M059J (cell line): ENCODE measurements around the gene DMC1. TPM values are rescaled to one million over a fixed set of nuclear protein-coding genes. Genes with fewer than 3 reads are reported as not detected.
A peak's percentile ranks its signal among the peaks of the same experiment; 100 is the strongest.

Experiments used
- DNase-seq: peaks from one replicate; pipeline ENCODE4 v3.0.0-alpha.2; 2012; ENCODE audit warnings: low read depth
- total RNA-seq: library from RNA; depleted of rRNA; stranded (reverse); fragments of >200 nt; shearing (Covaris generic); gene quantifications from 2 replicates; pipeline ENCODE4 v1.2.3, GENCODE V29; 2014

DMC1 gene
- total RNA-seq, 1 experiment from 2014 or later: 0.10 TPM

DNA sequence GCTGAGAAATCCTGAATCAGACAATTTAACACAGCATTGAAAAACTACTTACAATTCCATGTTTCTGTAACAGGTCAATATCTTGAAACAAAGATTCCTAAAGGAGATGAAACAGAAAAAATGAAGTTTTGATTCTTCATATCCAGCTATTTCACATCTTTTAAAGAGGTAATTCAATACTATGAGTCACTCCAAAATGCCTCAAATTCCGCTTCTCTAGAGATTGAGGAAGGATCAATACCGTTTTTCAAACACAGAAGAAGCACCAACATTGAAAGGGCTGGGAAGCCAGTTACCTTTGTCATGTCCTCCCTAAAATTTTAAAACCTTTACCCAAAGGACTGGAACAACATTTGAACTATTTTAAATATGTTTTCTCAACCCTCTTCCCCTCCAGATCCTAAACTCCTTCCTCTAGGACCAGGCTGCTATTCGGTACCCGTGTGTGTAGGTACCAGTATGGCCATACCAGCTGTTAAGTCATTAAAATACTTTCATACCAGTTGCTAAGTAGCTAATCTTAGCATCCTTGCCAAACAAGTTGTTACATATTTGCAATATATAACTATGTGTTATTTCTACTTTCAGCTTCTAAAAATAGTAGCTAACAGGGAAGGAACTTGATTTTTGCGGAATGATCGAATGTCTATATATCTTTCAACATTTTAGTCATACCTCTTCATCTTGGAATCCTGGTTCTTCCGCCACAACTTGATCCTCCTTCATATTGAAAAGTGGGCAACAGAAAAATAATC lies 2.3 kb downstream of the DMC1 start:
- DNase-seq: no peak

DNA sequence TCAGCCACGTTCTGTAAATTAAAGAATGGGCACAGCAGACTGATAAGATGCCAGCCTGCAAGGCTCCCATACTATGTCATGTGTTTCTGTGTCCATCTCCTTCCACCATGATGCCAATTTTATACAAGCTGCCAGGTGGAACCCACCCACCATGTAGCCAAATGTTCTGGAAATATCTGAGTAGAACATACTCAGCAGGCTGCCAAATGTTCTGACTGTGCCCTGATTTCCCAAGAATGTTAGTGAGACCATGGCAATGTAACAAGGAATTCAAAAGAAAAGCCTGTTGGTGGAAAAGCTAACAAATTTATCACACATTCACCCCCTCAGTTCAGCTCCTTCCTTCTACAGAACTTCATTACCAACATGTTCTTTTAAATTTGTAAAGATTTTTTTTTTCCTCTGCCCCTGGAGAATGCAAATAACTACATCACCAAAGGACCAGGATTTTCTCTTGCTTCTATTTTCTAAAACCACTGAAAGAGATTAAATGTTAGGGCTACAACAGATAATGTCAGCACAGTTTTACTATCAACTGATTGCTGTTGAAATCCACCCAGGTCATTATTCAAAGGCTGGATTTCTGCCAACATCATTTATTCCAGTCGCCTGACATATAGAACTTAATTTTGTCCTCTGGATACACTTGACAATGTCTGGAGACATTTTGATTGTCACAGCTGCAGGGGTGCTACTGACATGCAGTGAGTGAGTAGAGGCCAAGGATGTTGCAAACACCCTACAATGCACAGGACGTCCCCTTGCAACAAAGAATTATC lies 3.1 kb downstream of the DMC1 start:
- DNase-seq: no peak

DNA sequence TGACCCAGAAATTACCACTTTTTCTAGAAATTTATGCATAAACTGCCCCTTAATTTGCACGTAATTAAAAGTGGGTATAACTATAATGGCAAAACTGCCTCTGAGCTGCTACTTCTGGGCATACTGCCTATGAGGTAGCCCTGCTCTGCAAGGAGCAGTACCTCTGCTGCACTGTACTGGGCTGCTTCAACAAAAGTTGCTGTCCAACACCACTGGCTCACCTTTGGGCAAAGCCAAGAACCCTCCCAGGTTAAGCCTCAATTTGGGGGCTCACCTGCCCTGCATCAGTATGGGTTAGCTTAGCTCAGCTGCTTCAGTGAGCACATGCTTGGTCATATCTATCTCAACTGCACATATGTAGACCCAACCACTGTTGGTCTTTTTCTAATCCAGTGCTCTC lies 4.5 kb downstream of the DMC1 start:
- DNase-seq: no peak

DNA sequence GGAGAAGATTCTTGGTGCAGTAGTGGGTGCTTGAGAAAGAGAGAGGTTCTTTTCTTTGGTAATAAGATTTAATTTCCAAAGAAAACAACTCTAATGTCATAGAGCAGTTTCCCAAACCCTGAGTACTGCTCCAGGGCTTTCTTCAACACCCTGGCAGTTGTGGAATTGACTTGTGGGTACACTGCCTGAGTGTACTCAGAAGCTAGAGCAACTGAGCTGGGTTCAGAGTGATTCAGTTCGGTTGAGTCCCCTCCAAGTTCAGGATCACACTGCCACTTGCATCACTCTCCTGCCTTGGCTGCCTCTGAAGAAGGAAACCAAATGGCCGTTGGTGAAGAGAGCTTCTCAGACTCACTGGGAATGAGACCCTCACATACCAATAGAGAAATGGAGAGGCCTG lies 5.3 kb downstream of the DMC1 start:
- no peak for DNase-seq

DNA sequence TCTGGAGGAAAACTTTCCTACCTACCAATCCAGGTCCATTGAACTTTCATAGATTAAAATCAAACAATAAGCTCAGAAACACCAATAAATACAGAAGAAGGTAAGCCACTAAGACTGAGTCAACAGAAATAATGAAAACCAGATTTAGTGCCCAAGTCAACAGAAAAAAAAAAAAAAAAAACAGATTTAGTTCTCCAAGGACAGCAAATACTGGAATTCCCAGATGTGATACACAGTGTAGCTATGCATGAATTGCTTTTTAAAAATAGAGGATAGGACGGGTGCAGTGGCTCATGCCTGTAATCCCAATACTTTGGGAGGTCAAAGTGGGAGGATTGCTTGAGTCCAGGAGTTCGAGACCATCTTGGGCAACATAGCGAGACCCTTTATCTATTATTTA lies 15.7 kb downstream of the DMC1 start:
- no peak for DNase-seq

DNA sequence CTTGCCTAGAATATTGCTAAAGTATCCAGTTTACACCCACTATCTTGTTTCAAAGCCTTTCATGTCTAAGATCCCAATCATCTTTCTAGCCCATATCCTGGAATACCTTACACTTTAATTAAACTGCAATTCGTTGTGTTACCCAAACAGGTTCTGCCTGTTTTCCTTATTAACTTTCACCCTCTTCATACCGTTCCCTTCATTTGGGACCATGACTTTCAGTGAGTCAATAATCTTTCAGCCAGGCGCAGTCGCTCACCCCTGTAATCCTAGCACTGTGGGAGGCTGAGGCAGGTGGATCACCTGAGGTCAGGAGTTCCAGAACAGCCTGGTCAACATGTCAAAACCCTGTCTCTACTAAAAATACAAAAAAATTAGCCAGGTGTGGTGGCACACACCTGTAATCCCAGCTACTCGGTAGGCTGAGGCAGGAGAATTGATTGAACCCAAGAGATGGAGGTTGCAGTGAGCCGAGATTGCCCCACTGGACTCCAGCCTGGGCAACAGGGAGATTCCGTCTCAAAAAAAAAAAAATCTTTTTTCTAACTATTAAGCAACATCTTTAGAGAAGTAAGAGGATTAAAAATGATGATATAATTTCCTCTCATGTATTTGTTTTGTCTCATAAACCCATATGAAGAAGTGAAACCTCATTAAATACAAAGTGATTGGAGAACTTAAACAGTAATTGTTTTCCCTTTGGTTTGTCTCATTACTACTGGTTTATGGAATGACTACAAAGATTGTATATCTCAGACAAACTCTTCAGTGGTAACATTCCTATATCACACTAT lies 20.7 kb downstream of the DMC1 start:
- no peak for DNase-seq

DNA sequence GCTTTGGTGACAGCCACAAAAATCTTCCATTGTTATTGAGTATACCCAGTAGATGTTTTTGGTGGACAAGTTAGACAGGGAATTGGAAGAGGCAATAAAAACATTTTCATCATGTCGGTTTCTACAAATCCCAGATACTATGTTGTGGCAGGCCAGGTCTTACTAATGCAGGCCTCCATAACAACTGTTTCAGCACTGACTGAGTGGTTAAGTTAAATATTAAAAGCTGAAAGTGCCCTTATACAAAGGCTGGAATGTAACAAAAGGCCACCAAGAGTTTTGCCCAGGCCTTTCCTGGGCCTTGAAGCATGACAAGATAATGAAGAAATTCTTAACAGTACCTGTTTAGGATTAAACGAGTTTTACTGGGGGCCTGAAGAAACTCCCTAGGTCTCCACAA lies 29.3 kb downstream of the DMC1 start:
- no peak for DNase-seq

DNA sequence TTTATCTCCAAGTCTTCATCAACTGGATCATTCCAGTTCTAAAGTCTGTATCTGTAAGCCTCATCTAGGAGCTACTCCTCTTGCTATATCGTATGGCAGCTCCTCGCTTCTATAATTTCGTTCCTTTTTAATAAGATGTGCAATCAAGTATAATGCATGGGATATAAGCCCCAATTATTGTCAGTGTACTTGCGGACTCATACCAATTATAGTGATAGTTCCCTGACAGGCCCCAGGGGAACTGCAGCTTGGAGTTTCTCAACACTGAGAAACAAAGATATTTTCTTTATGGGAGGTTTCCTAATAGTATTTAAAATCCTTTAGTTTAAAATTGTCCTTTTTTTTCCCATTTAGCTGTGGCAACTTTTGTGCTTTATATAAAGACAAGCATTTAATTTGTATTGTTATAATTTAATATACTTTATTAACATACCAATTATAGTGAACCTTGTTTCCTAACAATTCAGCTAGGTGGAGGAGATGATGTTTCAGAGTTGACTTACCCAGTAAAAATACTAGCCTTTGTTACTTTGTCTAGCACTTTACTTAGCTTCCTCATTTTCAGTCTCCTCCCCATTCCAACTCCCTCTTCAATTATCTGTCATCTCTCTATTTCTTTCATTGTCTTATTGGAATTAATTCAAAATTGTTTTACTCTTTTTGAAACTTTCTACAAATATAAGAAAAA lies 38.6 kb downstream of the DMC1 start:
- no peak for DNase-seq

DNA sequence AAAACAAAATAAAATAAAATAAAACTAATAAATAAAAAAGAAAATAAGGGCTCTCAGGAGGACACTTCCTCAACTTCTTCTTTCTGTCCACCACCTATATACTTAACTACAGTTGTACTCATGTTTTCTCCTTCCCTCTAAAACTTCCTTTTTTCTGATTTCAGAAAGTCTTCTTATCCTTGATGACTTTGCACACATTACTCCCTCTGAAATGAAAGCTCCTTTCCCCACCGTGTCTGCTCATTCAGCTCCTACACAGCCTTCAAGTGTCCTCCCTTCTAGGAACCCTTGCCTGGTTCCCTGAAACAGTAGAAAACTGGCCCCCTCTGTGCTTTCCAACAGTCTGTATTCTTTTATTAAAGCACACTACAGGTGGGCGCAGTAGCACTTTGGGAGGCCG lies 45.6 kb downstream of the DMC1 start:
- DNase-seq: no peak

DNA sequence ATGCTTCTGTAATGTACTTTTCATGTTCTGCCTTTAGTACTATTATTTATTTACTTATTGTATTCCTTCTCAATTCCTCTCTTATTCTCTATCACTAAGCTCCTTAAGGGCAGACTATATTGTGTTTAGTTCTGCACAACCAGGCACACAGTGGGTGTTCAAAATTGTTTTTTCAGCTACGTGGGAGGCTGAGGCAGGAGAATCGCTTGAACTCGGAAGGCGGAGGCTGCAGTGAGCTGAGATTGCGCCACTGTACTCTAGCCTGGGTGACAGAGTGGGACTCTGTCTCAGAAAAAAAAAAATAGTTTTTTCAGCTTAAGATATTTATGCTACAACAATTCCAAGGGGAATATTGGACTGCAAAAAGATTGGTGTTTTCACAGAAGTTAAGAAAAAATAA lies 46.5 kb downstream of the DMC1 start:
- DNase-seq: no peak

DNA sequence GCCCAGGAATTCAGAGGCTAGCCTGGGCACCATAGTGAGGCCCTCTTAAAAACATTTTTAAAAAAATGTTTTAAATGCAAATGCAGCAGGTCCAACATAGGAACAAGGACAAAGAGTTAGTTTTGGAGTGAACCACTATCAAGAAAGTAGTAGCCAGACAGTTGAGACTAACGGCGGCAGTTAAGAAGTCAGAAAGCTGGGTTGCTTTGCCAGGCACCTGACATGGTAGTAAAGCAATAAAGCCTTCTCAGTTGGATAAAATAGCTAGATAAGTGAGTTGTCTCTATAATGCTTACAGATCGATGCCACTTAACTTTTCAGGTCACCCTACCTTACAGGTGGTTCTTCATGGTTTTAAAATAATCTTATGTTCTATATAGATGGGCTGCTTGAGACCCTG lies 47.0 kb downstream of the DMC1 start:
- no peak for DNase-seq

DNA sequence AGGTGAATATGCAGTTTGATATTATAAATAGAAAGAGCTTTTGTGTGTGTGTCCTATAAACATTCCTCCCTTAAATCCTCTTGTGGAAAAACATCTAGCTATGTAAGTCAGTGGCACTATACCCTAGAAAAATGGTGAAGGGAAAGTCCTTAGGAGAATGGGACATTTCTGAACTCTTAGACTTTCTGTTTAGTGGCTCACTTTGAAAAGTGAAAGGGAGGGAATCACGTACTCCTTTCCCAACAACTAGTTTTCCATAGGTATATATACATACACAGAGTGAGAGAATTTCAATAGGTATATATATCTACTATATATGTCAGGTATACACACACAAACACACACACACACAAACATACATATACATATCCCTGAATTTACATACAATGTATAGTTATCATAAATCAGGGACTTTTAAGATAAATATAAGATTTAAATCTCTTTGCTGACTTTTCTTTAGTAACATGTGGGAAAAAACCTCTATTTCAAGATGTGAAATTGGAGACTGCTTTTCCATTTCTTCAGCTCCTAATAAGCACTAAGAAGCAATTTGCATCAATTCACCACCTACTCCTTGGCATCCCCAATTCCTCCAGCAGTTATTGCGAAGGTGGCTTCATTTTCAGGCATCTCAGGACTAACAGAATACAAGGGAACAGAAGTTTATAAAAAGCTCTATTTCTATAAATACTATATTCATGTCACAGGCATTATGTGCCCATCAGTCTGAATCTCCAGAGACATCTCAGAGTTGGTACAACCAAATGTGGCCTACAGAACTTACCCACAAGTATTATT lies 50.3 kb downstream of the DMC1 start:
- DNase-seq: no peak

DNA sequence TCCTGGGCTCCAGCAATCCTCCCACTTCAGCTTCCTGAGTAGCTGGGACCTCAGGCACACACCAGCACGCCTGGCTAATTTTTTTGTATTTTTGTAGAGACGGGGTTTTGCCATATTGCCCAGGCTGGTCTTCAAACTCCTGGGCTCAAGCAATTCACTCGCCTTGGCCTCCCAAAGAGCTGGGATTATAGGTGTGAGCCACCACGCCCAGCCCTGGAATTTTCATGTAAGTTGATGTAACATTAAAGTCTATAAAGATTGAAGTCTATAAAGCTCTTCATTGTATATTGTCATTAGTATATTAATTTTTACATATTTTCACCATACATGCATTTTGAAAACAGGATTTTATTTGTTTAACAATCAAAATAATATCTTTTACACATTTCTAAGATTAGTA lies 51.4 kb downstream of the DMC1 start:
- no peak for DNase-seq

DNA sequence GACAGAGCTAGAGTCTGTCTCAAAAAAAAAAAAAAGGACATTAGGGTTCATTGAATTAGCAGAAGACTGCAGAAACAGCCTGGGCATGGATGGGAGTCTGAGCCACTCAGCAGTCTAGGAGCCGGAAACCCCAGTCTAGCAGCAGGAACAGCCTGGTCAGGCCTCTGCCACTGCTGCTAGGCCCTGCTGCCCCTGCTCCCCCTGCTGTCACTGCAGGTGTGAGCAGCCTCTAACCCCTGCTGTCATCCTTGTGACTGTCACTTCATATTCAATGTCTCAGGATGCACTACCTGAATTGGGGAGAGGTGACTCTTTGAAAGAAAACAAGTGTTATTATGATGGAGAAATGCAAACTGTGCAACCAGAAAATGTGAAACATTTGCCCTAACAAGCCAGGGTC lies 56.9 kb downstream of the DMC1 start:
- DNase-seq: no peak

DNA sequence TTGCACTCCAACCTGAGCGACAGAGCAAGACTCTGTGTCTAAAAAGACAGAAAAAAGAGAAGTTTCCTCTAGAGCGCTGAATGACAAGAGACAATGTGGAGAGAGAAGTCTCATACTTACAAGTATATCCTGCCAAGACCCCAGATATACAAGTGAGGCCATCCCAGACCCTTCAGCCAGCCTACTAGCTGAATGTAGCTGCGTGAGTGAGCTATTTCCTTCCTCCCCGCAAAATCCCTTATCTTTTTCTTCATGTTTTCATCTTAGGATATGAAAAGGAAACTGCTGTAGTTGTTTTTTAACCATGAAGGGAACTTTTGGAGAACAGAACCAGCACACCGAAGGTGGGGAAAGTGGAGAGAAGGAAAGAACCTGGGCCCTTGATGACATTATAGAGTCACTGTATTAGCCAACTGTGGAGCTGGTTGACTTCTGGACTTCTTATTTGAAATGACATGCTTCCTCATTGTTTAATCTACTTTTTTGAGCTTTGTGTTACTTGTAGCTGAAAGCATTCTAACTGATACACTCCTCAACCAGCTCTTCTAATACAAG lies 59.5 kb downstream of the DMC1 start:
- DNase-seq: no peak

DNA sequence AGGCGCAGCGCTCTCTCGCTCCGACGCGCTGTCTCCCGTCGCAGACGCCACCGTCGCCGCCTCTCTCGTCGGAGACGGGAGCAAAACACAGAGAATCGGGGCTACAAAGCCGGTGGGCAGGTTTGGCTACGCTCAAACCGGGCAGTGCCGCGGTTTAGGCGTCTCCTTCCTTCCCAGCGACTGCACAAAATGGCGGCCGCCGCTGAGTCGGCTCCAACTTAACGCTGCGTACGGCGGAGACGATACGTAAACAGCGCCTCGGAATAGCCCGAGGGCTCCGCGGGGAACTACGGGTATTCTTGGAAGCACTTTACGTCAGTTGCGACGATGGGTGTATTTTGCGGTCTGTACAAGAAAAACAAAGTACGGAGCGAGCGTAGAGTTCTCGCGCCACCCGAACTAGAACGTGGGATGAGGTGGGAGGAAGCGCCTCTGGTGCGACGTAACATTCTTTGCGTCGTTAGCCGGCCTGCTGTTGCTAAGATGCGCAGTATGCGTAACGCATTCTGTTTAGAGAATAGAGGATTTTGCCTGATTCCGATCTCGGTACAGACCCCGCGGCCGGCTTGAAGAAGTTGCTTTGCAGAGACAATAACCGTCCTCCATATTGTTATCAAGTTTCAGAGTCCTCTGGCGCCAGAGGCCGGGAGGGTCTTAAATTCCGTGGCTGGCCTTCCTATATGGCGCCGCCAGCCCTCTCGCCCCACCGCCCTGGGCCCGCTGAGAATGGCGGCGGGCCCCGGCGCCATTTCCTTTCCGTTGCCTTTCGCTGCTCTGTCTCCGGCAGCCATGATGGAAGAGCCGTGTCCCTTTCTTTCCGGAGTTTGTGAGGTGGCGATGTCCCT lies 63.6 kb downstream of the DMC1 start, which contains the start of gene DDX17:
DDX17 (minus strand) TSS at position 194 of the 845 bp plus-strand sequence.
- DNase-seq: peak; percentile 88

DNA sequence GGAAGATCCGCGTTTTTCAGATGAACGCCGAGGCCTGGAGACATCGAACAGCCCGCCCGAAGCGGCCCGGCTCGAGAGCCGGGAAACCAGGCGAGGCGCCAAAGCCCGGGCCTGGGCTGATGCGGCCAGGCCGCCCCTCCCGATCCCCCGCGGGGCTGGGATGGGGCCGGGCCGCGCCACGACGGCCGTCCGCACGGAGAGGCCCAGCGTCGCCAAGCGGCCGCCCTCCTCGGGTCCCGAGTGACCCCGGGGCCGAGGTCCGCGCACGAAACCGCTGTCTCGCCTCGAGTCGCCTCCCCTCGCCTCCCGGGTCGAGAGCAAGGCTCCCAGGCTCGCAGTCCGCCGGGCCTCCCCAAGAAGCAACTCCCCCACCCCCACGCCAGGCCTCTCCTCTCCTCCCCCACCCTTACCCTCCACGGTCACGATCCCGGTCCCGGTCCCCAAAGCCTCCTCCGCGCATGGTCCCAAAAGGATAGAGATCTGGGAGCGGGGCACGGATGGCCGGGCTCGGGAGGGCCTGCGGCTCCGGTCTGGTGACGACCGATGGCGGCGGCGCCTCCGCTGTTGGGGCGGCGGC lies 64.4 kb downstream of the DMC1 start:
- DNase-seq: peak; percentile 43

DNA sequence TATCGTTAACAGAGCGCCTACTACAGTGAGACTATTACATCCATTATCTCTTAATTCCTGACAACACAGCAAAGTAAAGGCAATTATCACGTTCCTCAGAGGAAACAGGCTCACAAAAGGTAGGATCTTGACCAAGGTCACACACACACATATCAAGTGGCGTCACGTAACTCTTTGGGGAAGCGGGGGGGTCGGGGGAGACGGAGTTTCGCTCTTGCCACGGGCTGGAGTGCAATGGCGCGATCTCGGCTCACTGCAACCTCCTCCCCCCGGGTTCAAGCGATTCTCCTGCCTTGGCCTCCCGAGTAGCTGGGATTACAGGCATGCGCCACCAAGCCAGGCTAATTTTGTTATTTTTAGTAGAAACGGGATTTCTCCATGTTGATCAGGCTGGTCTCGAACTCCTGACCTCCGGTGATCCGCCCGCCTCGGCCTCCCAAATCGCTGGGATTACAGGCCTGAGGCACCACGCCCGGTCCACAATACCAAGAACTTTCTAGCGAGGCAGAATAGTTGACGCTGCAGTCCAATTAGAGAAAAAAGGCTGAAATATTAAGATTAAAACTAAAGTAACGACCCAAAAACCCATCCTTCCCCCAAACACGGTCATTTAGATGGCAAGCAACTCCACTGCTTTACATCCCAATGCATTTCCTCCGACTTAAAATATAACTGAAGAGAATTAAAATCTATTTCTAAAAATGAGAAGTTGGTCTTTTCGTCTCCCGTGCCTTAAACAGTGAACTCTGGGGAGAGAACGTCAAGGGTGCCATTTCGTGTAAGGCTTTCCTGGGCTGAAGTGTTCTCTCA lies 65.0 kb downstream of the DMC1 start:
- DNase-seq: peak; percentile 46

DNA sequence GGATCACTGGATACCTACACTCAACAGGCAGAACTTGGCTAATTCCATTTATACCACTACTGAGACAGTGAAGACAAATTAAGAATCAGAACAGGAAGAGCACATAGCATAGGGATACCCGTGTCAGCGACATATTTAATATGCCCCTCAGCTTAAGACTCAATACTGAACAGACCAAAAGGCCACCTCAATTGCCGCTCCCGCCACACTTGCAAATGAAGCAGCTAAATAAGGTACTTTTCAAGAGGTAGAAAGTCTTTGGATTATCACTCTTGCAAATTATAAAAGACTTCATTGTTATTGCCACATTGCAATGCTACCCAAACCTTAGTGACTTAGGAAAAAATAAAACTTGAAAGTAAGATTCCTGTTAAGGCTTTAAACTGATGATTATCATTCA lies 67.0 kb downstream of the DMC1 start:
- DNase-seq: no peak
